ENCODE results near the gene ALG1.
"Not testable (repeated sequence)": the region's sequence is repeated elsewhere in the genome, so short reads cannot be mapped to it uniquely, and the experiment has no call there.

DNA sequence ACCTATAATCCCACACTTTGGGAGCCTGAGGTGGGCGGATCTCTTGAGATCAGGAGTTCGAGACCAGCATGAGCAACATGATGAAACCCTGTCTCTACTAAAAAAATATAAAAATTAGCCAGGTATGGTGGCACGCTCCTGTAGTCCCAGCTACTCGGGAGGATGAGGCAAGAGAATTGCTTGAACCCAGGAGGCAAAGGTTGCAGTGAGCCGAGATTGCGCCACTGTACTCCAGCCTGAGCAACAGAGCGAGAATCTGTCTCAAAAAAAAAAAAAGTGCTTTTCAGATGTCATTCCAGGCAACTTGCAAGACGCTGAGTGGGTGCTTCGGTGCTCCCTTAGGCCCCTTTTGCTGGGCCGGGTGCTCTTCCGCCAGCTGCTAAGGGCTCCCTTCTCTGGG, 27.1 kb upstream of the ALG1 start:
- not testable (repeated sequence) for TF ChIP-seq CTCF, EZH2phosphoT487 (IDR thresholded peaks at IDR 0.05; ENCODE audit: low read length)
